Measurements from ENCODE around the gene RBX1. TPM values are rescaled to one million over a fixed set of nuclear protein-coding genes. Genes with fewer than 3 reads are reported as not detected.
"Not testable (repeated sequence)": the region's sequence is repeated elsewhere in the genome, so short reads cannot be mapped to it uniquely, and the experiment has no call there.

The RBX1 gene
- total RNA-seq, 1 donor from 2014 or later = 55.1 TPM

DNA sequence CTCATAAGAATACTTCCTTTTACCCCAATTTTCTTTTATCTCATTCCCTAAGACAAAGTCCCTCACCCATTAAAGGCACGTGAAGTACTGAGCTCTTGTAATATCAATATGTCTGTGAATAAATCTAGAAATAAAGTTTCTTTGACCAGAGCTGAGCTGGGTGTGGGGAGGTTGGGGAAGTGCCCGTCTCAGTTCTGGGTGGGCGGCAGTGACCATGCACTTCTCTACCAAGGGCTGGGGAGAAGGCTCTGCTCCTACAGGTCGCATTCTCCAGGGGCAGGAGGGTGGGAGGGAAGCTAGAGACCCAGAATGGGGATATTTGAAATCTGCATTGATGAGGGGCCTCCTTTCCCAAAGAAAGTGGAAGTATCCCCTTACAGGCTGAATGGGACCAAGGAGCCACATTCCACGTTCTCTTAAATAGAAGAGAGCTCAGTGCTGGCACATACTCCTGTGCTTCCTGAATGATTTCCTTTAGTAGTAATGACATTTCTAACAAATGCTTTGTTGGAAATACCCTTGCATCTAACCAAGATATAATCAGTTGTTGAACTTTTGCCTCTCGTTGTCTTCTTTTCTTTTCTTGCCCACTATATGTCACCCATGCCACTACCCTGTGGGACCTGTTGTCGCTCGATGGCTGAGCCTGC is 16.1 kb downstream of the RBX1 start:
- no peak for DNase-seq (ENCODE audit: extremely low read depth, low read depth, low spot score)

DNA sequence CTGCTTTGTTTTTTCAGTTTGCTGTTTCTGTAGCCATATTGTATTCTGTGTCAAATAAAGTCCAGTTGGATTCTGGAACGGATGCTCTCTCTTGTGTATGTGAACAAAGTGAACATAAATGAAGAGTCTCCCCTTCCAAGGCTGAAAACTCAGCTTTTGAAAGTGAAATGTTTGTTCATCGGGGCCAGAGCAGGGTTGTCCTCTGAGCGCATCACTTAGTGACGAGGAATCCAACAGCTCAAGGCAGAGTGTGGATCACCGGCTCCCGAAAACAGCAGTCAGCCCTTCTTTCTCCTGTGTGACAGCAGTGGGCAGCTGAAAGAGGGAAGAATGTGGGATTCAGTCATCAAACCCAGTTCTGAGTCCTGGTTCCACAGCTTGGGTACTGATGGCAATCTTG is 21.4 kb downstream of the RBX1 start:
- DNase-seq (ENCODE audit: extremely low read depth, low read depth, low spot score) = no peak

DNA sequence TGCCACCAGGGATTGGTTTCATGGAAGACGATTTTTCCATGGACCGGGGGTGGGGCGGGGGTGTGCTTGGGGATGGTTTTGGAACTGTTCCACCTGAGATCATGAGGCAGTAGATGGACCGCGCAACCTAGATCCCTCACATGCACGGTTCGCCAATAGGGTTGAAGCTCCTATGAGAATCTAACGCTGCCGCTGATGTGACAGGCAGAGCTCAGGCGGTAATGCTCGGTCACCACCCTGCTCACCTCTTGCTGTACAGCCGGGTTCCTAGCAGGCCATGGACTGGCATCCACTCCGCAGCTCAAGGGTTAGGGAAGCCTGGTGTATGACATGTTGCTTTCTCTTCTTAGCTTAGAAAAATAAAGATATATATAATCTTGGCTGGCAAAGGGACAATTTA is 22.0 kb downstream of the RBX1 start:
- no peak for DNase-seq (ENCODE audit: extremely low read depth, low read depth, low spot score)

DNA sequence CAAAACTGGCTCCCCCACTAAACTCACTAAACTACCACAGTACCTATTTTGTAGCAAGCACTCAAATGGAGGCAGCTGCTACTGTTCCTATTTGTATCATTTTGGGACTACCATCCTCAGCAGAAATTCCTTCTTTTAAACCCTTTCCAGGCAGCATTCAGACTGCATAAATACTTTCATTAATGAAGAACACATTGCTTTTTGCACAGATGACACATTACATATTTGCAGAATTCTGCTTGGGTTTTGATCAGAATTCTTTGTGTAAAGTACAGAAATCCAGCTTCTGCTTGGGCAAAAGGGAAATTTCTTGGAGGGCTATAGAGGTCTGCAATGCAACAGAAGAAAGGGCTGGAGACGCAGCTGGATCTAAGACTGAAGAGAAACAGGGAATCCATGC is 24.2 kb downstream of the RBX1 start:
- DNase-seq (ENCODE audit: extremely low read depth, low read depth, low spot score) = no peak

DNA sequence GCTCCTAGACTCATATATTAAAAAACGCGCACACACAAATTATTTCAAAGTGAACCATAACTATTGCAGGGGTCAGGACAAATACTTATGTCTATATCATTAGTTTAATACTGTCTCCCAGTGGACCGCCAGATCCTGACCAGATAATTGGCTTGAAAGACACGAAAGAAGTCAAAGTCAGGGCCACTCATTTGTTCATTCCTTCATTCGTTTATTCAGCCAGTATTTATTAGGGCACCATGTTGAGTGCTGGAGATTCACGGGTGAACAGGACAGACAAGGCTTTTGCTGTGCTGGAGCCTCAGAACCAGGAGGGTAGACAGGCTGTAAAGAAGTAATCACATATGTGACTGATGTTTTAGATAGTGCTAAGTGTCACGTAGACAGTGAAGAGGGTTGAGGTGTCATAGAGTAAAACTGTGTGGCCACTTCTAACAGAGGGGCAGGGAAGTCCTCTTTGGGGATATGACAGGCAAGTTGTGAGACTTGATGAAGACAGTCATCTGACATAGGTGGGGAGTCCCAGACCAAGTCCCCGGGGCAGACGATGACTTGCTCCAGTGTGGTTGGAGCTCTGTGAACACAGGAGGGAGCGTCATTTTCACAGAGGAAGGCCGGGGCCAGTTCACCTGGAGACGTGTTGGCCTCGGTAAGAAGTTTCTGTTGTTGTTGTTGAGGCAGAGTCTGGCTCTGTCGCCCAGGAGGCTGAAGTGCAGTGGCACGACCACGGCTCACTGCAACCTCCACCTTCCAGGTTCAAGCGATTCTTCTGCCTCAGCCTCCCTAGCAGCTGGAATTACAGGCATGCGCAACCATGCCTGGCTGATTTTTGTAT is 25.9 kb downstream of the RBX1 start:
- DNase-seq (ENCODE audit: extremely low read depth, low read depth, low spot score) = no peak

DNA sequence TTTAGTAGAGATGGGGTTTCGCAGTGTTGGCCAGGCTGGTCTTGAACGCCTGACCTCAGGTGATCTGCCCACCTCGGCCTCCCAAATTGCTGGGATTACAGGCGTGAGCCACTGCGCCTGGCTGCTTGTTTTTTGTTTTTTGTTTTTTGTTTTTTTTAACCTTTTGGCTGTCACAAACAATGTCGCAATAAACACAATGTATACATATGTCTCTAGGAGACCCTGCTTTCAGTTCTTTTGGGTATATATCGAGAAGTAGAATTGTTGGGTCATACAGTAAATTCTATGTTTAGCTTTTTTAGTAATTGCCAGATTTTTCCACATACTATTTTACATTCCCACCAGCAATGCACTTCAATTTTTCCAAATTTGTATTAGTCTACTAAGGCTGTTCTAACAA is 28.0 kb downstream of the RBX1 start:
- DNase-seq (ENCODE audit: extremely low read depth, low read depth, low spot score) = no peak

DNA sequence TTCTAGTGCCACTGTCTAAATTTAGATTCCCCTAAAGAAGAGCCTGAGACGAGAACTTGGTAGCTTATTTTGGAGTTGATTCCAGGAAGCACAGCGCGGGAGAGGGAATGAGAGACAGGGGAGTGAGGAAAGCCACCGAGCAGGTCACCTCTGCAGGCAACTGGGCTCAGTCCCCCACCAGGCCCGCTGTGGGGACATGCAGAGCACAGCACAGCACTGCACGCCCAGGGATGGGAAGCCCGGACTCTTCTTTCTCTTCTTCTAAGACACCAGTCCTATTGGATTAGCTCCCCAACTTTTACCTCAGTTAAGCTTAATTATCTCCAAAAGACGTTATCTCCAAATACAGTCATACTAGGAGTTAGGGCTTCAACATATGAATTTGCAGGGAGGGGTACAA is 28.7 kb downstream of the RBX1 start:
- DNase-seq (ENCODE audit: extremely low read depth, low read depth, low spot score) = no peak

DNA sequence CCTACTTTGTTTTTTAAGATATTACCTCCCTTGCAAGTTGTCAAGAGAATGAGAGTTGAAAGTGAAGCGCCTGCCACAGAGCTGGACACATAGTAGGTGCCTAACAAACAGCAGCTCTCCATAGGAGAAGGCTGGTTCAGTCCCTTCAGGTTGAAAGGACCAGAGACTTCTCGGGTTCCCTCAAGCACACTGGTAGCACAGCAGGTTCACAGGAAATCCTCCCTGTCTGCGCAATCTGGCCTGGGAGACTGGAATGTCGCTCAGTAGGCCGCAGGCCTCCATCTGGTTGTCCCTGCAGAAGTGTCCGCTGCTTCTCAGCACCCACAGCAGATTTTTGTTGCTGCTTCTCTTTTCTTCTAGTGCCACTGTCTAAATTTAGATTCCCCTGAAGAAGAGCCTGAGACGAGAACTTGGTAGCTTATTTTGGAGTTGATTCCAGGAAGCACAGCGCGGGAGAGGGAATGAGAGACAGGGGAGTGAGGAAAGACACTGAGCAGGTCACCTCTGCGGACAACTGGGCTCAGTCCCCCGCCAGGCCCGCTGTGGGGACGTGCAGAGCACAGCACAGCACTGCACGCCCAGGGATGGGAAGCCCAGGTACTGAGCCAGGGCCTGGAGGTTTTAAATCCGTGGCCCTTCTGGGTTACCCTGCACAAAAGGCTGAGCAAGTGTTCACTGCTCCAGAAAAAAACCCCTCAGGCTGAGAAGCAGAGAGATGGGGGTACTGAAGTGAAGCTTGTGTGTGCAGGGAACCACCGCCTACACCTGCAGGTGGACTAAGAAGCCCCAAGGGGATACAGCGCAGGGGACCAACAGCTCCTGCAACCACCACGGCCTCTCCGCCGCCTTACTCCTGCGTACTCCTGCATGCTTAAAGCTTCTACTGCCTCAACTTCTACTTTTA is 31.6 kb downstream of the RBX1 start:
- no peak for DNase-seq (ENCODE audit: extremely low read depth, low read depth, low spot score)

DNA sequence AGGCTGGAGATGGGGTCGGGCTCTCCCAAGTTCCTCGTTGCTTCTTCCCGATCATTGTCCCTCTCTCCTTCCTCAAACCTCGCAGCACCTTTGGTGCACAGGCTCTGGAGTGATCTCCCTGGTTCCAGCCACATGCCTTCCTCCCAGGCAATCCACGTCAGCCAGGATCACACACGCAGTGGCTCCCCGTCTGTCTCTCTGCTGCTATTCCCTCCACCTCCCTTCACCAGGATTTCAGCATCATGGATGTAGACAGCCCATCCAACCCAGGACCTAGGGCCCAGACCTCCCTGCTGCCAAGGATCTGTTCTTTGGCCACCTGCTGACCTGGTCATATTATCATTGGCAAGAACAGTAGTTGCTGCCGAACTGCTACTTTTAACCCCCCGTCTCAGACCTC is 40.1 kb downstream of the RBX1 start:
- DNase-seq (ENCODE audit: extremely low read depth, low read depth, low spot score) = no peak

DNA sequence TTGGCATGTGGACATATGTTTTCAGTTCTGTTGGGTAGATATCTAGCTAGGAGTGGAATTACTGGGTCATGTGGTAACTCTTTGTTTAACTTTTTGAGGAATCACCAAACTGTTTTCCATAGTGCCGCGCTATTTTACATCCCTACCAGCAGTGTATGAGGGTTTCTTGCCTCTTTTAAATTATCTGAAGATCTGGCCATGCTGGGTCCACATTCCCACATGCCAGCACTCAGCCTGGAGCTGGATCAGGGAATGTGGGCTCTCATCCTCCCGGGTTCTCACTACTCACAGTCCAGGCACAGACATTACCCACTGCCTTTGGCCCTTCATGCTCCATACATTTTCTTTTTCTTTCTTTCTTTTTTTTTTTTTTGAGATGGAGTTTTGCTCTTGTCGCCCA is 44.6 kb downstream of the RBX1 start:
- no peak for DNase-seq (ENCODE audit: extremely low read depth, low read depth, low spot score)

DNA sequence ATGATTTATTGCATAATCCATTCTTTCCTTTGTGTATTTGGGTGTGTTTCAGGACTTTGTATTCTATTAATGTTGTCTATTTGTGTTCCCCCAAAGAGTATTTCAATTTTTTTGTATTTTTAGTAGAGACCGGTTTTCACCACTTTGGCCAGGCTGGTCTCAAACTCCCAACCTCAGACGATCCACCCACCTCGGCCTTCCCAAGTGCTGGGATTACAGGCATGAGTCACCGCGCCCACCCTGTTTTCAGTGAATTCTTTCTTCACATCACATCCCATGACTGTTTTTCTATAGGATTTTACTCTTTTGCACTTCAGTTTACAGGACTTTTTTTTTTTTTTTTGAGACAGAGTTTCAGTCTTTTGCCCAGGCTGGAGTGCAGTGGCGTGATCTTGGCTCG is 46.3 kb downstream of the RBX1 start:
- no peak for DNase-seq (ENCODE audit: extremely low read depth, low read depth, low spot score)

DNA sequence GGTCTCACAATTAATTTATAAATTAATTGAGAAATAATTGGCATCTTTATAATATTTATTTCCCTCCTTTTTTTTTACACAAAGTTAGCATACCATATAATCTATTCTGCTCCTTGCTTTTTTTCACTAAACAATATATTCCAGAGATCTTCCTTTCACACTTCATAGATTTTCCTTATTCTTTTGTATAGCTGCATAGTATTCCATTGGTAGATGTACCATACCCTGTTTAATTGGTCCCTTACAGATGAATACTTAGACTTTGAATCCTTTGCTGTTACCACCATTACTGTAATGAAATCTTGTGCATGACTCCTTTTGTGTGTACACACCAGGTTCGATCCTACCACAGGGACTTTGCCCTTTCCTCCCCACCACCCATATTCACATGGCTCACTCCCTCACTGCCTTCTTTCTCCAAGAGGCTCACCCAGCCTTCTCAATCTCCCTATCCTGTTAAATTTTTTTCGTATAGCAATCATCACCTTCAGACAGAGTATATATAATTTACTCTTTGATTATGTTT is 48.9 kb downstream of the RBX1 start:
- DNase-seq (ENCODE audit: extremely low read depth, low read depth, low spot score) = no peak

DNA sequence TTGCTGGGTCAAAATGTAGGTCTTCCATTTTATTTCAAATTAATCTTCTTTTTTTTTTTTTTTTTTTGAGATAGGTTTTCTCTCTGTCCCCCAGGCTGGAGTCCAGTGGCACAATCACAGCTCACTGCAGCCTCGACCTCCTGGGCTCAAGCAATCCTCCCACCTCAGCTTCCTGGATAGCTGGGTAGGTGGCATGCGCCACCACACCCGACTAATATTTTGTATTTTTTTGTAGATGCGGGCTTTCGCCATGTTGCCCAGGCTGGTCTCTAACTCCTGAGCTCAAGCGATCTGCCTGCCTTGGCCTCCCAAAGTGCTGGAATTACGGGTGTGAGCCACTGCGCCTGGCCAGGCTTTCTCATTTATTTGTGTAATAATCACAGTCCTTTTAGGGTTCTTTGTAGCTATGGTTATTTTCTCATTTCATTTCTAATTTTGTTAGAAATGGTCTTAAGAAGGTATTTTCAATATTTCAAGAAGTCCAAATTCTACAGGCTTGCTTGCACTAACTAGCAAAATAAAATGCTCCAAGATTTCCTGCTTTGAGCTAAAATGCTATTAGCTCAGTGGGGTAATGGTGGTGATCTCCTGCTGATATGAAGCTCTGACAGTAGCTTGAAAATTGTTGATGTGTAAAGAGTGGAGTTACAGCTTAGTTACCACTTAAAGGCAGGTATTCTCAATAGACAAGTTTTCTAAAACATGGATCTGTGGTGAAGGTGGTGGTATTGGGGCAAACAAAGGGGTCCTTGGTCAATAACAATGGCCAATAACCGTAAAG is 50.0 kb downstream of the RBX1 start:
- DNase-seq (ENCODE audit: extremely low read depth, low read depth, low spot score) = no peak

DNA sequence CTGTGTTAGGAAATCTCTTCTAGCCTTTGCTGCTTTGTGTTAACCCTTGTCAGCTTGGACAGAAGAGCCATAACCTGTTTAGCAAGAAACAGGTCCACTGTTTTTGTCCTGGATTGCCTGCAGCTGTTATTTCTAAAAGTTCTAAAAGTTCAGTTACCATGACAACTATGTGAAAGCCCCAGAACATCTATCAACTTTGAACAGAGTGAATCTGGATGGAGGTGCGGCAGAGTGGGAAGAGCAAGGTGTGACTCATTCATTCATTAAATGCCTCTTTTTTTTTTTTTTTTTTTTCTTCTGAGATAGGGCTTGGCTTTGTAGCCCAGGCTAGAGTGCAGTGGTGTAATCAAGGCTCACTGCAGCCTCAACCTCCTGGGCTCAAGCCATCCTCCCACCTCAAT is 50.5 kb downstream of the RBX1 start:
- no peak for DNase-seq (ENCODE audit: extremely low read depth, low read depth, low spot score)

DNA sequence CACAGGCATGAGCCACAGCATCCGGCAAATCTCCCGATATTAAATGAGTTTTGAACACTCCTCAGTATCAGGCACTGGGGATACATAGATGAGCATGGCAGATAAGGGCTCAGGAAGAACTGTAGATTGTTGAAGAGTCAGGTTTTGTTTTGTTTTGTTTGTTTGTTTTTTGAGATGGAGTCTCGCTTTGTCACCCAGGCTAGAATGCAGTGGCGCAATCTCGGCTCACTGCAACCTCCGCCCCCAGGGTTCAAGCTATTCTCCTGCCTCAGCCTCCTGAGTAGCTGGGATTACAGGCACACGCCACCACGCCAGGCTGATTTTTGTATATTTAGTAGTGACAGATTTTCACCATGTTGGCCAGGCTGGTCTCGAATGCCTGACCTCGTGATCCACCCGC is 51.2 kb downstream of the RBX1 start:
- DNase-seq (ENCODE audit: extremely low read depth, low read depth, low spot score) = not testable (repeated sequence)

DNA sequence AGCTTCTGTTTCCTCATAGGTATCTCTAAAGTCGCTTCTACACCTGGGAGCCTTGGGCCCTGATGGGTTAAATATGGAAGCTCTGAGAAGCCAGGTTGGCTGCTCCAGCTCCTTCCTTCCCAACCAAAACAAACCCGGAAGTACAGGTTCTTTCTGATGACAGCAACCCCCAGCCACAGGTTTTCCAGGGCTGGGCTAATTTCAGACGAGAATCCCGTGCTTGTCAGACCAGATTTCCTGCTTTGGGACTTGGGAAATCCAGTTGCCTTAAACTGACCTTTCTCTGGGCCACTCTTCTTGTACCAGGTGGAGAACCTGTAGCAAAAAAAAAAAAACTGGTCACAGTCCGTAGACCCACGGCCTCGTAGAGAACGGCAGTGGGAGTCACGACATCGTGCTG is 51.9 kb downstream of the RBX1 start:
- DNase-seq (ENCODE audit: extremely low read depth, low read depth, low spot score) = no peak

DNA sequence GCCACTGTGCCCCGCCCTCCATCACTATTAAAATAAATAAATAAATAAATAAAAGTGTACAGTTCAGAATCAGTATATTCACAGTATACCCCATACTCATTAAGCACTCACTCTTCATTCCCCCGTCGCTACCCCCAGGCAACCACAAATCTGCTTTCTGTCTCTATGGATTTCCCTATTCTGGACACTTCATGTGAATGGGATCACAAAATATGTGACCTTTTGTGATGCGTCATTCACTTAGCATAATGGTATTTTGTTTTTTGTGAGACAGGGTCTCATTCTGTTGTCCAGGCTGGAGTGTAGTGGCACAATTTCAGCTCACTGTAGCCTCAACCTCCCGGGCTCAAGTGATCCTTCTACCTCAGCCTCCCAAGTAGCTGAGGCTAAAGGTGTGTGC is 52.8 kb downstream of the RBX1 start:
- DNase-seq (ENCODE audit: extremely low read depth, low read depth, low spot score) = no peak

DNA sequence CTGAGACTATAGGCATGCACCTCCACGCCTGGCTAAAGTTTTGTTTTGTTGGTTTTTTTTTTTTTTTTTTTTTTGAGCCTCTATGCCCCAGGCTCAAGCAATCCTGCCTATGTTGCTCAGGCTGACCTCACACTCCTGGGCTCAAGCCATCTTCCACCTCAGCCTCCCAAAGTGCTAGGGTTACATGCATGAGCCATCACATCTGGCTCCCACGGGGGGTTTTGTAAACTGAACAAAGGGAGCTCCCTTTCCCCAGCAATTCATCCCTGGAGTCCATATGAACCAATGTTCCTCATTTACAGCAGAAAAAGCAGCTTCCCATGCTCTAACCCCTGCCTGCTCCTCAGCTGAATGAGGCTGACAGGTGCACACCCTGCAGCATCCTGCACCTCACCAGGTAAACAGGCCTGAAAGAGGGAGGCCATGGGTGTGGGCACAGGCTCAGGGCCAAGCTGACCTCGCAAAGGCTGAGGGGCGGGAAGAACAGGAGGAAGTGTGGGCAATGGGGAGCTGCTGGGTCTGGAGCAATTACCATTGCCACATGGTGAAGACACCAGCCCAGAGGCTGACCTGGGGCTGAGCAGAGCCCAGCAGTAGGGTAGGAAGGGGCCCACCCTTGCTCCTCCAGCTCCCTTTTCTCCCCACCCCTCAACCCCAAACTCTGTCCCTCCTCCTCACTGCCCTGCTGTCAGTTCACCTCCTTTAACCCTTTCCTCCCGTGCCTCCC is 58.2 kb downstream of the RBX1 start:
- no peak for DNase-seq (ENCODE audit: extremely low read depth, low read depth, low spot score)

DNA sequence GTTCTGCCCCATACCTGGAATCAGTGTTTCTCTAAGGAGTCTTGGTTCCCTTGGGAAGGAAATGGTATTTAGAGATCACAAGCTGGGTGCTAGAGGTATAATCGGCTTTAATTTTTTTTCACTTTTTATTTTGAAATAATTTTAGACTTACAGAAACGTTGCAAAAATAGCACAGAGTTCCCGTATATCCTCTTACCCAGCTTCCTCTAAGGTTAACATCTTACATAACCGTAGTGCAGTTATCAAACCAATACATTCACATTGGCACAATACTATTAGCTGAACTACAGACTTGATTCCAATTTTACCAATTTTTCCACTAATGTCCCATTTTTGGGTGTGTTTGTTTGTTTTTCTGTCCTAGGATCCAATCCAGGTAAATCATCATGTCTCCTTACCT is 63.8 kb downstream of the RBX1 start:
- DNase-seq (ENCODE audit: extremely low read depth, low read depth, low spot score) = no peak

DNA sequence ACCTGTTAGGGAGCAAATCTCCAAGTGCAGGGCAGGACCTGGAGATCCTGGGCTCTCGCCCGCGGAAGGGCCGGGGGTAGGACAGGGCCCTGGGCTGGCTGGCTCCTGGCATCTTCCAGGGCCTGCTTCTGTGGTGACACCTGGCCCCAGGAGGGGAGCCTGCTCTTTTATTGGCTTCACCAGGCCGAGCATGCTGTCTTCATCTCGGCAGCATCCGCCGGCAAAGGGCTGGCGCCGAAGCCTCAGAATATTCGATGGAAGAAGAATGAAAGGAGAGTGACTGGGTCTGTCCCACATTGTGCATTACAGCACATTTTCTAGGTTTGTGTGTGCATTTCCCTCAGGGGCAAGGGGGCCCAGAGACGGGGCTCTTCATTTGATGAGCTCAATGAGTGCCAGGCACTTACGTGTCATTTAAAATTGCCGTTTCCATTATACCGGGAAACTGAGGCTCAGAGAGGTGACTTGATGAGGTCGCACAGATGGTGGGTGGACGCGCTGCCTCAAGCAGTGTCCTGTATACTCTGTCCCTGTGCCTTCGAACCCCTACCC is 70.0 kb downstream of the RBX1 start:
- no peak for DNase-seq (ENCODE audit: extremely low read depth, low read depth, low spot score)

Measured in glomerular endothelial cell (primary cell).